BLaER1 (cell line): ENCODE measurements around the gene DNAH17.

Source experiments
- H3K27ac ChIP-seq: shearing (Covaris generic); formaldehyde crosslinking; 2 replicates; pipeline ENCODE4 v1.8.1; 2022
- H3K27me3 ChIP-seq: shearing (Covaris generic); formaldehyde crosslinking; 2 replicates; pipeline ENCODE4 v1.8.1; 2022
- H3K36me3 ChIP-seq: shearing (Covaris generic); formaldehyde crosslinking; 2 replicates; pipeline ENCODE4 v1.8.1; 2022
- H3K4me1 ChIP-seq: shearing (Covaris generic); formaldehyde crosslinking; 2 replicates; pipeline ENCODE4 v1.8.1; 2022
- H3K4me2 ChIP-seq: shearing (Covaris generic); formaldehyde crosslinking; 2 replicates; pipeline ENCODE4 v1.8.1; 2022
- H3K4me3 ChIP-seq: shearing (Covaris generic); formaldehyde crosslinking; 2 replicates; pipeline ENCODE4 v1.8.1; 2022
- H3K9ac ChIP-seq: shearing (Covaris generic); formaldehyde crosslinking; 2 replicates; pipeline ENCODE4 v1.8.1; 2022
- H3K9me3 ChIP-seq: shearing (Covaris generic); formaldehyde crosslinking; 2 replicates; pipeline ENCODE4 v1.8.1; 2022
- H4K20me1 ChIP-seq: shearing (Covaris generic); formaldehyde crosslinking; 2 replicates; pipeline ENCODE4 v1.8.1; 2022
- Cebpa-rat ChIP-seq: shearing (Covaris generic); IDR thresholded peaks from 2 replicates; pipeline ENCODE4 v1.8.1; 2022

DNAH17 gene

GRCh38 chr17:78428836-78429617, 148.2 kb downstream of the DNAH17 start:
- no peak overlapping the region for H3K4me3 ChIP-seq
- peaks cover 29% of the 10 kb centered on the region for H3K4me1 ChIP-seq
- no peak overlapping the region for H3K4me2 ChIP-seq
- peaks cover 11% of the 10 kb centered on the region; the same call in 1 of the 2 replicates for H4K20me1 ChIP-seq
- no peak overlapping the region for H3K9ac ChIP-seq
- TF ChIP-seq Cebpa-rat, result no peak
- no peak overlapping the region for H3K27ac ChIP-seq
- no peaks in the 10 kb centered on the region for H3K27me3 ChIP-seq
- no peaks in the 10 kb centered on the region for H3K9me3 ChIP-seq
- peaks cover 62% of the 10 kb centered on the region for H3K36me3 ChIP-seq

DNA sequence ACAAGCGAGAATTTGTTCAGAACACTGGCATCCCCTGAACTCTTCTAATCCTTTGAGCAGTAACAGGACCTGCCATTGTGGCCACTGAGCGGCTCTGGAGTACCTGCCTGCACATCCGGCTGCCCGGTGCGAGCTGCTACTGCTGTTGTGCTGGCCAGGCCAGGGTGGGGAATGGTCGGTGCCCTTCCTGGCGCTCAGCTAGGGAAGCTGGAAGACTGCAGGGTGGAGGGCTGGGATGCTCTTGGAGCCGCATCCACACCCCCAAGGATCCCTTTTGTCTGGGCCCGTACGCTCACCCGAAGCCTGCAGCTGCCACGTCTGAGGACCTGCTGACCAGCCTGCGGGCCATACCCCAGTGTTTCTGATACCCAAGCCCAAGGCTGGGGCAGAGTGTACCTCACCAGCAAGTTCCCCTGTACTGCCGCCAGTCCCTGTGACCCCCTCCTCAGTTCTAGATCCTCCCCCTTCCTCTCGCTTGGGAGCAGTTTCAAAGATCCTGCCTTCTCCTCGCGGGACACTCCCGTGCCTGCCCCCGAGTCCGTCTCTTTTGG, 149.1 kb downstream of the DNAH17 start:
- H3K36me3 ChIP-seq, result peaks cover 71% of the 10 kb centered on the region
- no peak overlapping the region for H3K27ac ChIP-seq
- peaks cover 24% of the 10 kb centered on the region for H3K4me1 ChIP-seq
- no peak overlapping the region for H3K9ac ChIP-seq
- H4K20me1 ChIP-seq, result peaks cover 11% of the 10 kb centered on the region; the same call in 1 of the 2 replicates
- TF ChIP-seq Cebpa-rat, result no peak
- no peak overlapping the region for H3K4me3 ChIP-seq
- no peaks in the 10 kb centered on the region for H3K27me3 ChIP-seq
- no peaks in the 10 kb centered on the region for H3K9me3 ChIP-seq
- no peak overlapping the region for H3K4me2 ChIP-seq

DNA sequence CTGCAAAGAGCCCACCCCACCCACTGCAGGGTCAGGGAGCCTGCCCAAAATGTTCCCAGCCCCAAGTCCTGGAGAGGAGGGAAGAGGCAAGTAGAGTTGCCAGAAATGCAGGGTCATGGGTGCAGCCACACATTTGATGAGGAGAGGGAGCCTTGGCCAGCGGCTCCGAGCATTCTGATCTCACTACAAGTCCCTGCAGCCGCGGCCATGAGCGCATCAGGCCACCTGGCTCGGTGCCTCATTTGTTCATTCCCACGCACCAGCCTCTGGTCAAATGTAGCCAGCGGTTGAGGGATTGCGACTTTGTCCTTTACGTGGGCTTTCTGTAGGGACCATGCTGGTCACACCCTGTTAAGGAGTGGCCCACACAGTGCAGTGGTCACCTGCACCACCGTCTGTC, 150.1 kb downstream of the DNAH17 start:
- Histone ChIP-seq H3K36me3 (peaks cover 81% of the 10 kb centered on the region), H4K20me1 (peaks cover 17% of the 10 kb centered on the region), H3K4me3 (no peak overlapping the region)

DNA sequence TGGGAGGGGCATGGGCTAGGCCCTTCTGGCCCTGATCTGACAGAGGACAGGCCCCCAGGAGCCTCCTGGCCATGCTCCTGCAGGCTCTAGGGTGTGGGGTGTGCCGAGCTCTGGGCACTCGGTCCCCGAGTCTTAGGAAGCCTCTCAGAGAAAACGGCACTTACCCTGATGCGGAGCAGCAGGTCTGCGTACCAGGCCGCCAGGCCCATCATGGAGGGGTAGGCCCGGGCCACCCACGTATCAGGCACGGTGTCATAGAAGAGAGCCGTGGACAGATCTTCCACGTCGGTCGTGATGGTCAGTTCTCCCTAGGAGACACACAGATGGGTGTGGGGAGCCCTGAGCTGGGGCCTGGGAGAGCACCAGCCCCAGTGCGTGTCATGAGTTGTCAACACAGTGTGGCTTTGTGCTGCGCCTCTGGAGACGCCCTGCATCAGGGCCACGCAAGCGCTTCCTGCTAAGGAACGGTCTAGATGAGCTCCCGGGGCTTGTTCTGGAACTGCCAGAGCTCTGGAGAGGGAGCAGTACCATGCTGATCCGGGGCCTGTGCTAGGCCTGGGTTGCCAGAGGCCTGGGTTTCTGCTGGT, 150.8 kb downstream of the DNAH17 start:
- Histone ChIP-seq H3K9ac (no peak overlapping the region), H3K4me2 (no peak overlapping the region), H3K36me3 (peaks cover 88% of the 10 kb centered on the region), H3K27ac (no peak overlapping the region), H3K27me3 (no peaks in the 10 kb centered on the region), H3K9me3 (no peaks in the 10 kb centered on the region), H4K20me1 (peaks cover 24% of the 10 kb centered on the region), H3K4me1 (peaks cover 6% of the 10 kb centered on the region), H3K4me3 (no peak overlapping the region)
- no peak for TF ChIP-seq Cebpa-rat

More for the DNA sequence above, 150.1 kb downstream of the DNAH17 start:
- no peak for TF ChIP-seq Cebpa-rat
- Histone ChIP-seq H3K4me2 (no peak overlapping the region), H3K9ac (no peak overlapping the region), H3K27me3 (no peaks in the 10 kb centered on the region), H3K4me1 (peaks cover 14% of the 10 kb centered on the region), H3K27ac (no peak overlapping the region), H3K9me3 (no peaks in the 10 kb centered on the region)

GRCh38 chr17:78425429-78425828, 151.8 kb downstream of the DNAH17 start:
- H3K4me1 ChIP-seq, result peaks cover 5% of the 10 kb centered on the region; the same call in 1 of the 2 replicates
- no peak for TF ChIP-seq Cebpa-rat
- H3K36me3 ChIP-seq, result peaks cover 97% of the 10 kb centered on the region

GRCh38 chr17:78423961-78424675, 153.1 kb downstream of the DNAH17 start:
- no peak for TF ChIP-seq Cebpa-rat
- no peak overlapping the region for H3K4me2 ChIP-seq
- H3K4me3 ChIP-seq, result no peak overlapping the region
- H3K9me3 ChIP-seq, result no peaks in the 10 kb centered on the region
- no peak overlapping the region for H3K9ac ChIP-seq
- H4K20me1 ChIP-seq, result peaks cover 44% of the 10 kb centered on the region
- H3K4me1 ChIP-seq, result peaks cover 8% of the 10 kb centered on the region; the same call in 1 of the 2 replicates
- no peaks in the 10 kb centered on the region for H3K27me3 ChIP-seq
- H3K27ac ChIP-seq, result no peak overlapping the region
- H3K36me3 ChIP-seq, result peaks cover 98% of the 10 kb centered on the region

More at GRCh38 chr17:78425429-78425828, 151.8 kb downstream of the DNAH17 start:
- no peak overlapping the region for H3K9ac ChIP-seq
- no peaks in the 10 kb centered on the region for H3K27me3 ChIP-seq
- no peak overlapping the region for H3K4me2 ChIP-seq
- no peak overlapping the region for H3K4me3 ChIP-seq
- no peaks in the 10 kb centered on the region for H3K9me3 ChIP-seq
- H4K20me1 ChIP-seq, result peaks cover 31% of the 10 kb centered on the region
- no peak overlapping the region for H3K27ac ChIP-seq

DNA sequence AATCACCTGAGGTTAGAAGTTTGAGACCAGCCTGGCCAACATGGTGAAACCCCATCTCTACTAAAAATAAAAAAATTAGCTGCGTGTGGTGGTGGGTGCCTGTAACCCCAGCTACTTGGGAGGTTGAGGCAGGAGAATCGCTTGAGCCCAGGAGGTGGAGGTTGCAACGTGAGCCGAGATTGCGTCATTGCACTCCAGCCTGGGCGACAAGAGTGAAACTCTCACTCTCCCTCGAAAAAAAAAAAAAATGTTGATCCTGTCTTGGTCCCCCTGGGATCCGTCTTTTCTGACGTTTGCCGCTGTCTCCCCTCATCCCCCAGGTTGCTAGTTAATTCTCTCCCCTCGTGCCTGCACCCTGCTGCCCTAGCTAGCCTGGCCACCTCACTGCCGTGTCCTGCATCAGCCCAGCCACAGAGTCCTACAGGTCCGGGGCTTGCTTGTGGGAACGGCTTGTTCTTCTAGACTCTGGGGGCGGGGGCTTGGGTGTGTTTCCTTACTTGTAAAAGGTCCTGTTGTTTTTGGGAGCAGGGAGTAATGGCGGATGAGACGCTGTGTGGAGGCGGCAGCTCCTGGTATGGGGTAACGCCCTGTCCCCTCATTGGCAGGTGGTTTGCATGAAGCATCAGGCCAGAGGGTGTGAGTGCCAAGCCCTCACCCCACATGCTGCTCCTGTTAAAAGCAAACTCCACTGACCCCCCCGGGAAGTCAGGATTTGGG, 154.2 kb downstream of the DNAH17 start:
- H3K4me2 ChIP-seq, result no peak overlapping the region
- H3K27ac ChIP-seq, result no peak overlapping the region
- H3K9ac ChIP-seq, result no peak overlapping the region
- no peak overlapping the region for H3K4me3 ChIP-seq
- H3K9me3 ChIP-seq, result no peaks in the 10 kb centered on the region
- no peaks in the 10 kb centered on the region for H3K27me3 ChIP-seq
- H3K36me3 ChIP-seq, result peaks cover 94% of the 10 kb centered on the region
- TF ChIP-seq Cebpa-rat, result no peak
- peaks cover 55% of the 10 kb centered on the region for H4K20me1 ChIP-seq
- peaks cover 8% of the 10 kb centered on the region; the same call in 1 of the 2 replicates for H3K4me1 ChIP-seq

DNA sequence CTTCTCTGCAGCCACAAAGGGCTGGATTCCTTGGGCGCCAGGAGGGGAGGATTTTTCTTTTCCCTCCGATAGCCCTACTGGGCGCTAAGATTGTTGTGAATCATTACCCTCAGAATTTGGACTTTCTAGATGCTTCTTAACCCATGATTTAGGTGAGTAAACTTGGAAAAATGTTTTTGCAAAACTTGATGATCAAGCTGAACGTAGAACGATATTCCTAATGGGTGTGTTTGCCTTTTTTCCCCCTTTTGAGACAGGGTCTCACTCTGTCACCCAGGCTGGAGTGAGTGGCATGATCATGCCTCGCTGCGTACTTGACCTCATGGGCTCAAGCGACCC, 155.0 kb downstream of the DNAH17 start:
- peaks cover 92% of the 10 kb centered on the region for H3K36me3 ChIP-seq
- H3K4me2 ChIP-seq, result no peak overlapping the region

GRCh38 chr17:78421534-78422266, 155.5 kb downstream of the DNAH17 start:
- no peak overlapping the region for H3K27ac ChIP-seq
- no peaks in the 10 kb centered on the region for H3K27me3 ChIP-seq
- H3K4me3 ChIP-seq, result no peak overlapping the region
- peaks cover 92% of the 10 kb centered on the region for H3K36me3 ChIP-seq
- H3K4me2 ChIP-seq, result no peak overlapping the region
- peaks cover 65% of the 10 kb centered on the region for H4K20me1 ChIP-seq
- H3K9ac ChIP-seq, result no peak overlapping the region
- TF ChIP-seq Cebpa-rat, result no peak
- H3K9me3 ChIP-seq, result no peaks in the 10 kb centered on the region
- H3K4me1 ChIP-seq, result peaks cover 17% of the 10 kb centered on the region

More for the DNA sequence above, 155.0 kb downstream of the DNAH17 start:
- Histone ChIP-seq H4K20me1 (peaks cover 60% of the 10 kb centered on the region), H3K27ac (no peak overlapping the region), H3K27me3 (no peaks in the 10 kb centered on the region), H3K9ac (no peak overlapping the region), H3K4me1 (peaks cover 12% of the 10 kb centered on the region), H3K9me3 (no peaks in the 10 kb centered on the region), H3K4me3 (no peak overlapping the region)
- no peak for TF ChIP-seq Cebpa-rat
